HUDEP-2 (cell line): ENCODE results near the gene SERHL2.

ENCODE experiments used
- DNase-seq, 76 experiments: peaks; one replicate each; lab custom pipeline; 2025; ENCODE audit not compliant: unreplicated experiment in 76 of 76; lab: John Stamatoyannopoulos, UW

The SERHL2 gene

GRCh38 chr22:42622061-42622710 lies 68.4 kb downstream of the SERHL2 start:
- DNase-seq, result no peak

- peak in 52 of 76 experiments; percentile 7 to 62 (median 40) for DNase-seq
These were observed 69.6 kb downstream of the SERHL2 start for GRCh38 chr22:42623301-42623751.
